IMR-90 (cell line): Measurements from ENCODE around the gene SLC5A2. TPM values are rescaled to one million over a fixed set of nuclear protein-coding genes. Genes with fewer than 3 reads are reported as not detected.

Experiments
- ATAC-seq: fragments of 200-7000 bp; cut with Tn5 transposase; 2 replicates; pipeline ENCODE4 v1.9.1; 2020; ENCODE audit warnings: low read depth, mild to moderate bottlenecking, moderate library complexity
- BruUV-seq: library from RNA; stranded (reverse); fragments of 400-500 nt; replicated peaks from 2 replicates; lab custom pipeline; 2021; lab: Mats Ljungman, UMichigan
- CTCF ChIA-PET: fragments of 300-600 bp; formaldehyde crosslinking; extraction: SDS; loops from one replicate; lab custom pipeline; 2021; ENCODE audit warnings: antibody characterized with exemption; lab: Yijun Ruan, JAX
- POLR2A ChIA-PET: fragments of 300-600 bp; sonication (Branson Sonifier 250); formaldehyde crosslinking; loops from one replicate; lab custom pipeline; 2022; ENCODE audit warnings: antibody characterized with exemption; ENCODE audit not compliant: unreplicated experiment; lab: Charles Lee
- DNase-seq: peaks from one replicate; pipeline ENCODE4 v3.0.0; 2013
- H2AFZ ChIP-seq: replicated peaks from 2 replicates; pipeline ENCODE3; 2013; ENCODE audit warnings: low read length, mild to moderate bottlenecking; ENCODE audit not compliant: poor library complexity
- H2AK5ac ChIP-seq: 2 replicates; pipeline ENCODE4 v1.6.1; 2013; ENCODE audit warnings: low read depth, low read length, inconsistent platforms
- H2AK9ac ChIP-seq: replicated peaks from 2 replicates; pipeline ENCODE3; 2013; ENCODE audit warnings: mild to moderate bottlenecking, low read depth, low read length, moderate library complexity; ENCODE audit not compliant: poor library complexity
- H2BK120ac ChIP-seq: 2 replicates; pipeline ENCODE4 v1.6.1; 2013; ENCODE audit warnings: low read depth, low read length, inconsistent platforms
- H2BK15ac ChIP-seq: 3 replicates; pipeline ENCODE4 v1.6.1; 2013; ENCODE audit warnings: low read depth, low read length, inconsistent platforms
- H2BK20ac ChIP-seq: 2 replicates; pipeline ENCODE4 v1.6.1; 2013; ENCODE audit warnings: low read depth, mild to moderate bottlenecking, inconsistent platforms, low read length, moderate library complexity
- H2BK5ac ChIP-seq: 2 replicates; pipeline ENCODE4 v1.6.1; 2013; ENCODE audit warnings: mild to moderate bottlenecking, low read depth, low read length, inconsistent platforms; ENCODE audit not compliant: poor library complexity, severe bottlenecking
- H3K14ac ChIP-seq: replicated peaks from 2 replicates; pipeline ENCODE4 v1.6.1; 2013; ENCODE audit warnings: low read depth, low read length, inconsistent platforms
- H3K18ac ChIP-seq: 2 replicates; pipeline ENCODE4 v1.6.1; 2013; ENCODE audit warnings: low read depth, low read length, control low read depth
- H3K23ac ChIP-seq: 2 replicates; pipeline ENCODE4 v1.6.1; 2013; ENCODE audit warnings: low read depth, low read length, inconsistent platforms
- H3K27ac ChIP-seq: 2 replicates; pipeline ENCODE4 v1.5.1; 2013; ENCODE audit warnings: mild to moderate bottlenecking, control low read depth, low read length; ENCODE audit not compliant: insufficient read depth
- H3K27me3 ChIP-seq: 2 replicates; pipeline ENCODE4 v1.6.1; 2013; ENCODE audit warnings: low read length; ENCODE audit not compliant: control insufficient read depth, insufficient read depth
- H3K36me3 ChIP-seq: 2 replicates; pipeline ENCODE4 v1.6.1; 2013; ENCODE audit warnings: low read length, mixed read lengths; ENCODE audit not compliant: control insufficient read depth, insufficient read depth
- H3K4ac ChIP-seq: 2 replicates; pipeline ENCODE4 v1.6.1; 2013; ENCODE audit warnings: low read depth, low read length, inconsistent platforms
- H3K4me1 ChIP-seq: 2 replicates; pipeline ENCODE4 v1.6.1; 2013; ENCODE audit warnings: low read length, mixed read lengths; ENCODE audit not compliant: control insufficient read depth, insufficient read depth
- H3K4me2 ChIP-seq: 2 replicates; pipeline ENCODE4 v1.6.1; 2013; ENCODE audit warnings: low read depth, mild to moderate bottlenecking, control low read depth, low read length, moderate library complexity
- H3K4me3 ChIP-seq: 2 replicates; pipeline ENCODE4 v1.5.1; 2013; ENCODE audit warnings: low read depth, mild to moderate bottlenecking, control low read depth, low read length, moderate library complexity; ENCODE audit not compliant: insufficient read depth
- H3K56ac ChIP-seq: 2 replicates; pipeline ENCODE4 v1.6.1; 2013; ENCODE audit warnings: low read length, inconsistent platforms; ENCODE audit not compliant: insufficient read depth; ENCODE audit errors: extremely low read depth
- H3K79me1 ChIP-seq, 2 experiments: 2 replicates each; pipeline ENCODE4 v1.6.1; 2013; ENCODE audit warnings: low read length in 2 of 2, inconsistent platforms in 1 of 2, low read depth in 1 of 2
- H3K9ac ChIP-seq: 2 replicates; pipeline ENCODE4 v1.6.1; 2013; ENCODE audit warnings: low read depth, low read length, control low read depth
- H3K9me1 ChIP-seq: 2 replicates; pipeline ENCODE4 v1.6.1; 2013; ENCODE audit warnings: low read length, inconsistent platforms; ENCODE audit not compliant: insufficient read depth
- H3K9me3 ChIP-seq: 2 replicates; pipeline ENCODE4 v1.6.1; 2013; ENCODE audit warnings: low read length; ENCODE audit not compliant: control insufficient read depth, insufficient read depth
- H4K20me1 ChIP-seq: 2 replicates; pipeline ENCODE4 v1.6.1; 2013; ENCODE audit warnings: low read length, inconsistent platforms; ENCODE audit not compliant: insufficient read depth
- H4K5ac ChIP-seq: 2 replicates; pipeline ENCODE4 v1.6.1; 2013; ENCODE audit warnings: mild to moderate bottlenecking, low read depth, low read length, control low read depth
- H4K8ac ChIP-seq, 2 experiments: 2 replicates each; pipeline ENCODE4 v1.6.1; 2013; ENCODE audit warnings: low read depth in 2 of 2, low read length in 2 of 2, control low read depth in 1 of 2, inconsistent platforms in 1 of 2
- H4K91ac ChIP-seq: 2 replicates; pipeline ENCODE4 v1.6.1; 2013; ENCODE audit warnings: low read depth, low read length, inconsistent platforms; ENCODE audit not compliant: insufficient read depth
- CEBPB ChIP-seq: IDR thresholded peaks from 2 replicates; pipeline ENCODE4 v1.6.1; 2012; ENCODE audit warnings: low read depth, low read length, improper control_type of control experiment
- CHD1 ChIP-seq: IDR thresholded peaks from 2 replicates; pipeline ENCODE4 v1.6.1; 2012; ENCODE audit warnings: low read depth, low read length, improper control_type of control experiment
- CTCF ChIP-seq: conservative IDR thresholded peaks from 2 replicates; pipeline ENCODE4 v1.5.1; 2012; ENCODE audit warnings: mild to moderate bottlenecking, low read depth, low read length, improper control_type of control experiment
- ELK1 ChIP-seq: fragments of 150-350 bp; IDR thresholded peaks from 2 replicates; pipeline ENCODE4 v1.6.1; 2016; ENCODE audit warnings: low read depth, mild to moderate bottlenecking, low read length, moderate library complexity, borderline replicate concordance
- FOS ChIP-seq: fragments of 150-350 bp; IDR thresholded peaks from 2 replicates; pipeline ENCODE4 v1.6.1; 2016; ENCODE audit warnings: low read depth, low read length
- MAZ ChIP-seq: IDR thresholded peaks from 2 replicates; pipeline ENCODE4 v1.6.1; 2012; ENCODE audit warnings: low read depth, mild to moderate bottlenecking, low read length, improper control_type of control experiment, moderate library complexity, borderline replicate concordance
- MXI1 ChIP-seq: IDR thresholded peaks from 2 replicates; pipeline ENCODE4 v1.6.1; 2012; ENCODE audit warnings: low read depth, mild to moderate bottlenecking, low read length, moderate library complexity, borderline replicate concordance
- RAD21 ChIP-seq: IDR thresholded peaks from 2 replicates; pipeline ENCODE4 v1.6.1; 2012; ENCODE audit warnings: low read length, improper control_type of control experiment
- RCOR1 ChIP-seq: IDR thresholded peaks from 2 replicates; pipeline ENCODE4 v1.6.1; 2012; ENCODE audit warnings: mild to moderate bottlenecking, low read length, improper control_type of control experiment; ENCODE audit not compliant: insufficient replicate concordance
- RFX5 ChIP-seq: IDR thresholded peaks from 2 replicates; pipeline ENCODE4 v1.8.0; 2012; ENCODE audit warnings: low read depth, mild to moderate bottlenecking, low read length, moderate library complexity
- SMC3 ChIP-seq: fragments of 150-350 bp; IDR thresholded peaks from 2 replicates; pipeline ENCODE4 v1.6.1; 2016; ENCODE audit warnings: low read depth, mild to moderate bottlenecking, antibody characterized with exemption, low read length, moderate library complexity
- USF2 ChIP-seq: fragments of 150-350 bp; IDR thresholded peaks from 2 replicates; pipeline ENCODE4 v1.6.1; 2017; ENCODE audit warnings: mild to moderate bottlenecking, antibody characterized with exemption, low read length, low read depth
- WGBS, 2 experiments: methylation state at CpG; one replicate each; pipeline versions ENCODE4 v1.1.5 to v1.1.7; 2013; ENCODE audit warnings: missing lambda C conversion rate in 2 of 2; ENCODE audit not compliant: insufficient read length in 1 of 2; ENCODE audit errors: extremely low coverage in 2 of 2; 5-methylcytosine and 5-hydroxymethylcytosine counted together
- dilution Hi-C: fragments of 300-500 bp; cut with HindIII; formaldehyde crosslinking; loops from one replicate; pipeline ENCODE4 v1.14.3; 2018; ENCODE audit warnings: low sequenced_read_pairs; ENCODE audit not compliant: unreplicated experiment
- in situ Hi-C: fragments of 300-500 bp; cut with MboI; formaldehyde crosslinking; loops from 3 replicates; pipeline ENCODE4 v1.14.3; 2019; ENCODE audit warnings: low sequenced_read_pairs, inconsistent platforms, mixed read lengths
- intact Hi-C: fragments of 100-400 bp; cut with micrococcal nuclease; formaldehyde crosslinking; loops from 2 replicates; pipeline ENCODE4 v1.10.0; 2022
- polyA plus RNA-seq, 3 experiments: library from polyadenylated mRNA; depleted of rRNA; stranded (reverse); fragments of >200 nt; gene quantifications; 2 replicates each; pipeline ENCODE4 v1.2.3, GENCODE V29; 2012; ENCODE audit warnings: low replicate concordance in 1 of 3
- total RNA-seq: library from RNA; depleted of rRNA; stranded (reverse); fragments of >200 nt; gene quantifications from 2 replicates; pipeline ENCODE4 v1.2.3, GENCODE V29; 2012

SLC5A2 gene
- total and polyA plus RNA-seq, 2 of the 4 experiments (the other 2 are of a cell fraction), result not detected

DNA sequence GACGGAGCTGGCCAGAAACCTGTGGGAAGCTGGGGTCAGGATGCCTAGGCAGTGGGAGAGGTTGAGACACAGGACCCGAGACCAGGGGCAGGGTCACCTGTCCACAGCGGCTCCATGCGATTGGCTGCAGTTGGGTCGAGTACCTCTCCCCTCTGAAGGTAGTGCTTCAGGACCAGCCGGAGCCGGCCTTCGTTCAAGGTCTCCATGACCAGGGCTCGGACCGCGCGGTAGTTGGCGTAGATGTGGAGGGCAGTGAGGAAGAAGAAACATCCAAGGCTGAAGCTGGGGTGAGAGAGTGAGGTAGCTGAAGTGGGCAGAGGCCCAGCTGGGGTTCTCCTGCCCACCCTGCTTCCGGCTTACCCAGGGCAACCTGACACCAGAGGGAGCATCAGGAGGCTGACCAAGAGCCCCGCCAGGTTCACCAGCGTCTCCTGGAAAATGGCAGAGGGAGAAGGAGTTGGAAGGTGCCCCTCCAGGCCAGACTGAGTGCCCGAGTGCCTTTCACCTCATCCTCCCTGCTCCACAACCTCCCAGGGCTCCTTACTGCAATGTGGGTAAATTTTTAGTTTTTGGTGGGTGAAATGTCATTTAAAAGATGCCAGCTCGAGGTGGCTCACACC is 10.7 kb downstream of the SLC5A2 start:
- no peak overlapping the region for H4K5ac ChIP-seq
- intact Hi-C loops, result no loop called here
- no peak overlapping the region for H3K56ac ChIP-seq
- H3K4me1 ChIP-seq, result no peaks in the 10 kb centered on the region
- no peak overlapping the region for H3K27ac ChIP-seq
- TF ChIP-seq RCOR1 (no peak), MAZ (no peak), RAD21 (no peak), CHD1 (no peak), MXI1 (no peak), FOS (no peak), SMC3 (no peak), ELK1 (no peak), RFX5 (no peak), USF2 (no peak), CTCF (no peak), CEBPB (no peak)
- peak overlapping the region; percentile 59 for H2AK9ac ChIP-seq
- no peak overlapping the region for H2BK15ac ChIP-seq
- no peak overlapping the region for H3K4me3 ChIP-seq
- no peaks in the 10 kb centered on the region for H3K27me3 ChIP-seq
- no peak overlapping the region for H2AK5ac ChIP-seq
- H4K91ac ChIP-seq, result no peak overlapping the region
- peaks cover 74% of the 10 kb centered on the region for H3K36me3 ChIP-seq
- H3K23ac ChIP-seq, result no peak overlapping the region
- H2BK120ac ChIP-seq, result no peak overlapping the region
- dilution Hi-C loops, result no loop called here
- no peak overlapping the region for H4K8ac ChIP-seq
- H2AFZ ChIP-seq, result no peak overlapping the region
- CTCF ChIA-PET, result no interaction called here
- no peak overlapping the region for H3K4me2 ChIP-seq
- ATAC-seq (no peak), DNase-seq (no peak)
- POLR2A ChIA-PET, result no interaction called here
- no peak overlapping the region for H3K14ac ChIP-seq
- no peak overlapping the region for H3K18ac ChIP-seq
- BruUV-seq, result no TSS peak
- H4K20me1 ChIP-seq, result no peaks in the 10 kb centered on the region
- no peak overlapping the region for H3K4ac ChIP-seq
- H3K9me3 ChIP-seq, result no peaks in the 10 kb centered on the region
- H2BK20ac ChIP-seq, result no peak overlapping the region
- H3K9ac ChIP-seq, result no peak overlapping the region
- WGBS, 2 experiments, result 100% methylated on average over 2 of the region's 18 CpGs; no CpG with 5 or more reads in 1 of the 2 experiments
- H3K79me1 ChIP-seq, result peaks cover 3 to 5% of the 10 kb centered on the region in 2 experiments; a peak in 2 of 4 replicates
- in situ Hi-C loops, result no loop called here
- H2BK5ac ChIP-seq, result no peak overlapping the region
- no peaks in the 10 kb centered on the region; the same call in 1 of the 2 replicates for H3K9me1 ChIP-seq
